HG03196 (cell line): ENCODE data around the gene LHFPL2.
"Not testable (repeated sequence)": the region's sequence is repeated elsewhere in the genome, so short reads cannot be mapped to it uniquely, and the experiment has no call there.

ENCODE experiments used
- ATAC-seq: cut with Tn5 transposase; IDR thresholded peaks from one replicate; pipeline ENCODE4 v1.9.1; 2021; ENCODE audit not compliant: unreplicated experiment

Gene LHFPL2

DNA sequence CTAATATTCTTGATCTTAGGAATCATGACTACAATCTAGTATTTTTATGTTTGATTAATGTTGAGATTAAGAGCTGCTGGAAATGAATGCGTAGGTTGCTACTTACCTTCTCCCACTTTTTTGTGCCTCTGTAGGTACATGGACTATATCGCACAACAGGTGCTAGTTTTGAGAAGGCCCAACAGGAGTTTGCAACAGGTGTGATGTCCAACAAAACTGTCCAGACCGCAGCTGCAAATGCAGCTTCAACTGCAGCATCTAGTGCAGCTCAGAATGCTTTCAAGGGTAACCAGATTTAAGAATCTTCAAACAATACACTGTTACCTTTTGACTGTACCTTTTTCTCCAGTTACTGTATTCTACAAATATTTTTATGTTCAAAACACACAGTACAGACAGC, 173.2 kb downstream of the LHFPL2 start:
- ATAC-seq: no peak

DNA sequence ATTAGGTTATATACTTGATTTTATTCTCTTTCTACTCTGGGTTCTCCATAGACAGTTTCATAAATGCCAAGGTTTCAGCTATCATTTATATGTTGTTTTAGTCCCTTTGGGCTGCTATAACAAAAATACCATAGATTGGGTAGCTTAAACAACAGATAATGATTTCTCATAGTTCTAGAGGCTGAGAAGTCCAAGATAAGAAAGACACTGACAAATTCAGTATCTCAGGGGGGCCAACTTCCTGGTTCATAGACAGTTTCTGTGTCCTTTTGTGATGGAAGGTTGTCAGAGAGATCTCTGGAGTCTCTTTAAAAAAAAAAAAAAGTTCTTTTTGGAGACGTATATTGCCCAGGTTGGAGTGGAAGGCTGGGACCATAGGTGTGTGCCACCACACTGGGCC, 174.8 kb downstream of the LHFPL2 start:
- no peak for ATAC-seq

DNA sequence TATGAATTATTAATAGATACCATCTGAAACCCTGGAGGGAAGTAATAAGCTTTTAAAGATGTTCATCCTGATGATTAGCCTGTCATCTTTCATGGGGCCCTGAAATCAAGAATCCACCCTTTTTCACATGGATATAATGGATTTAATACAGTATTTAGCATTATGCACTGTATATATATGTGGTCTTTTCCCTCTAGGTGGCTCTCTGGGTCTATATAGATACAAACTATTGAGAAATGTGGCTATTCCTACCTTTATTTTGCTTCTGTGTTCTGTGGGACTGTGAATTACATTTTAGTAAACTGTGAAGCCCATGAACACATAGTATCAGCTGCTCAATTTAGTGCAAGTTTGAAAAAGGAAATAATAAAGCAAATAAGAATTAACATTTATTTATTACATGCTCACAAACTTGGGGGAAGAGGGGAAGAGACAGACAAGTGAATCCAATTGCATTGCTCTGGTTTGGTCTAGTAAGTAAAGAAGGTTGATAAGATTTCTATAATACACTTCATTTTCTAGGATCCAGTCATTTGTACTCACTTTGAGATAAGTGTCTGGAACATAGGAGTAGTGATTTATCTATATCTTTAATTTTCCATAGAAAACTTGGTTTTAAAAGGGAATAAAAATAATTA, 176.0 kb downstream of the LHFPL2 start:
- no peak for ATAC-seq

DNA sequence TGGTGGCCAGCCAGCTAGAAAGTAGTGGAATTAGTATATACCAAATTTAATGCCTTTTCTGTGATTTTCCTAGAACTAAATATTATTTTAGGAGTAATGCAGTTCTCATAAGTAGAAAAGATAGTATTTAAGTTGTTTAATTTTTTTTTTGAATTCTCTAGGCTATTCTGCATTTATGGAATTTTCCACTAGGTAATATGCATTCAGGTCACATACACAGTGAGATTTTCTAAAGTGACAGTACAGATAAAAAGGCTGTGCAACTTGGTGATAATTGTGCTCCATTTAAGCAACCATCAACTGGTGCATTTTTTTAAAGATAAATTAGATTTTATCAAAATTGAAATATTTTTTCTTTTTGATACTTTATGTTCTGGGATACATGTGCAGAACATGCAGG, 176.7 kb downstream of the LHFPL2 start:
- no peak for ATAC-seq

DNA sequence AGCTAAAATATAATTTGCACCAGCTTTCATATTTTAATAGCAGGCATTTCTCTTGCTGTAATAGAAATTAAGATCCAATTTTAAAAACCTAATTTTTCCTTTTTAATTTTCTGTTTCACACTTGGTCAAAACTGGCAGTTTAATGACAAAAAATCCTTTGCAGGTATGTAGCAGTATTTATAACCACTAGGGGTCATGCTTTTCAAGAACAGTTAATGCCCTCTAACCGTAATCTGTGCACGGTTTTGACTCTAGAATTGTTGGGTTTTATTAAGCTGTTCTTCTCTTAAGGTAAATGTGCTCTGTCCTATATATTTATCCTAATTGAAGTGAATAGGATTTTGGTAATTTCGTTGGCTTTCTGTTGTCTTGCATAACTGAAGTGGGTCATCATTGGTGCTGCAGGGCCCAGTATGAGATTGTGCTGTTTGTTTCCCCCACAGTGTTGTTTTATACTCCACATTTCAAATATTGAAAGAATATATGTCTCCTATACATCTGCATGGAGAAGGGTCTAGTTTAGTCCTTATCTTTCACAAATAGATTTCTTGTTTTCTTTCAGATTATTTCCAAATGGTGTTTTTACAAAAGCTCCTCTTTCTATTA, 180.7 kb downstream of the LHFPL2 start:
- ATAC-seq: no peak

DNA sequence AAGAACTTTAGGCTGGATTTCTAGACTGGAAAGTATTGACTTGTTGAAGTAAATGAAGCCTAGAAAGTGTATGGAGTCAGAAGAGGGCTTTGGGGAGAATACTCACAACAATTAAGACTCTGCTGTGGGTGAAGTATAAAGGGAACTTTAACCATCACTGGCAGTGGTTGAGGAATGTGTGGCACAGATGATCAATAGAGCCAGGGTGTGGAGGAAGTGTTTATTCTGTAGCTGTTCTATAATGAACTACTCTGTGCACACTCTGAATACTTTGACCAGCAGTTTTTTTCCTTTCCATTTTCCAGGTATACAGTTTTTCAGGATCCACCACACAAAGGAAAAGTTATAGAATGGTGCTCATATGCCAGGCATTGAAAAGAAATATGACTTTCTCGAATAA, 181.4 kb downstream of the LHFPL2 start:
- no peak for ATAC-seq

DNA sequence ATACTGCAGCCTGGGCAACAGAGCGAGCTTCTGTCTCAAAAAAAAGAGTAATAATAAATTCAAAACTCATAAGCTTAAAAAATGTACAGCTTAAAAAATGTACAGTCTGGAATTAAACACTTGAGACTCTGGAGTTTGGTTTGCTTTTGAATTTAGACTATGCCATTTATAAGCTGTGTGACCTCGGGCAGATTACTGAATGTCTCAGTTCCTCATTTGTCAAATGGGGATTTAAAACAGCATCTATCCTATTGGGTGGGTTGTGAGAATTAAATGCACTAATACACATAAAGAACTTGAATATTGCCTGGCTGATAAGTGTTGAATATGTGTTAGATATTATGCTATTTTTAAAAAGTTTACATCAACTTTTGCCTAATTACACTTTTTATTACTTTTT, 189.7 kb downstream of the LHFPL2 start:
- no peak for ATAC-seq

DNA sequence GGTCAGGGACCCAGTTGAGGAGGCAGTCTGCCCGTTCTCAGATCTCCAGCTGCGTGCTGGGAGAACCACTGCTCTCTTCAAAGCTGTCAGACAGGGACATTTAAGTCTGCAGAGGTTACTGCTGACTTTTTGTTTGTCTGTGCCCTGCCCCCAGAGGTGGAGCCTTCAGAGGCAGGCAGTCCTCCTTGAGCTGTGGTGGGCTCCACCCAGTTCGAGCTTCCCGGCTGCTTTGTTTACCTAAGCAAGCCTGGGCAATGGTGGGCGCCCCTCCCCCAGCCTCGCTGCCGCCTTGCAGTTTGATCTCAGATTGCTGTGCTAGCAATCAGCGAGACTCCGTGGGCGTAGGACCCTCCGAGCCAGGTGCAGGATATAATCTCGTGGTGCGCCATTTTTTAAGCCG, 191.1 kb downstream of the LHFPL2 start:
- not testable (repeated sequence) for ATAC-seq

DNA sequence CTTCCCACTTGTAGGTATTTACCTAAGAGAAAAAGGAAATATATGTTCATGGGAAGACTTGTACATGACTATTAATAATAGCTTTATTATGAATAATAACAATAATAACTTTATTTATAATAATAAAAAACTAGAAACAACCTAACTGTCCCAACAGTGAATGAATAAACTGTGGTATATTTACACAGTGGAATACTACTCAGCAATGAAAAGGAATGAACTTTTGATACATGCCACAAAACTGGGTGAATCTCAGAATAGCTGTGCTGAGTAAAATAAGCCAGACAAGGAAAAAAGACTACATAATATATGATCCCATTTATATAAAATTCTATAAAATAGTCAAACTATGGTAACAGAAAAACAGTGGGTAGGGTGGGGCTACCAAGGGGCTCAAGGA, 199.5 kb downstream of the LHFPL2 start:
- ATAC-seq: no peak

DNA sequence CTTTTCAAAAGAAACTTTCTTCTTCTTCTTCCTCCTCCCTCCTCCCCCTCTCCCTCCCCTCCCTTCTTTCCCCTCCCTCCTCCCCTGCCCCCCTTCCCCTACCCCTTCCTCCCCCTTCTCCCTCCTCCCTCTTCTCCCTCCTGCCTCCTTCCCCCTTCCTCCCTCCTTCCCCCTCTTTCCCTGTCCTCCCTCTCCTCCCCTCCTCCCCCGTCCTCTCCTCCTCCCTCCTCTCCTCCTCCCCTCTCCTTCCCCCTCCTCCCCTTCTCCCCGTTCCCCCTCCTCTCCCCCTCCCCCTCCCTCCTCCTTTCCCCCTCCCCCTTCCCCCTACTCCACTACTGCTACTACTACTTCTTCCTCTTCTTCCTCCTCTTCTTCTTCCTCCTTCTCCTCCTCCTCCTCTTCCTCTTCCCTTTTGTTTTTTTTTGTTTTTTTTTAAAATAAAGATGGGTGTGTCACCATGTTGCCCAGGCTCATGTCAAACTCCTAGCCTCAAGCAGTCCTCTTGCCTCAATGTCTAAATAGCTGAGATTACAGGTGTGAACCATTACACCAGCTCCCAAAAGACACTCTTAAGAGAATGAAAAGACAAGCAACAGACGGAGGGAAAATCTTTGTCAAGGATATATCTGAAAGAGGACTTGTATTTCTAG, 200.7 kb downstream of the LHFPL2 start:
- no peak for ATAC-seq
